ENCODE measurements around the gene UHRF1. TPM values are rescaled to one million over a fixed set of nuclear protein-coding genes. Genes with fewer than 3 reads are reported as not detected.

The UHRF1 gene
- 100 to 1,000 TPM; 118 to 119 TPM for total RNA-seq

GRCh38 chr19:4909156-4909896, at the start of gene UHRF1:
Gene UHRF1, plus strand, starts transcription at chr19:4909501. Its CDS starts 1,385 bp downstream, at chr19:4910886.
- H3K4me1 Mint-ChIP-seq (ENCODE audit: low read depth): peaks cover 43% of the 10 kb centered on the region
- peak within 1 kb of the TSS; percentile 71 for H3K27ac Mint-ChIP-seq
- H3K27me3 Mint-ChIP-seq: no peaks in the 10 kb centered on the region
- peak within 1 kb of the TSS; percentile 89 for H3K4me3 Mint-ChIP-seq
- CTCF ChIA-PET: no interaction called here
- peak; percentile 81 for DNase-seq
- intact Hi-C loops (cut with micrococcal nuclease): no loop called here
- peaks cover 39% of the 10 kb centered on the region for H3K36me3 Mint-ChIP-seq
- no peaks in the 10 kb centered on the region for H3K9me3 Mint-ChIP-seq
- POLR2A ChIA-PET: no interaction called here

- Mint-ChIP-seq H3K9me3 (no peaks in the 10 kb centered on the region), H3K4me1 (ENCODE audit: low read depth) (peaks cover 2% of the 10 kb centered on the region), H3K27me3 (no peaks in the 10 kb centered on the region), H3K36me3 (no peaks in the 10 kb centered on the region), H3K27ac (no peak overlapping the region), H3K4me3 (no peak overlapping the region)
- POLR2A ChIA-PET: interaction anchor here (1.3 kb wide), 1 partner anchor 9 kb away, joined by 6 read pairs; no protein-coding TSS in a partner anchor
- CTCF ChIA-PET: interaction anchor here (0.6 to 1.6 kb wide), 4 partner anchors 12 to 171 kb away, joined by 3 to 7 read pairs (median 4); no protein-coding TSS in a partner anchor
- intact Hi-C loops (cut with micrococcal nuclease): no loop called here
- DNase-seq: no peak
These were observed 49.6 kb upstream of the UHRF1 start for GRCh38 chr19:4859697-4860096.

GRCh38 chr19:4861147-4861546, 48.2 kb upstream of the UHRF1 start:
- Mint-ChIP-seq H3K4me3 (no peak overlapping the region), H3K27me3 (no peaks in the 10 kb centered on the region), H3K27ac (no peak overlapping the region), H3K36me3 (no peaks in the 10 kb centered on the region), H3K9me3 (no peaks in the 10 kb centered on the region), H3K4me1 (ENCODE audit: low read depth) (peaks cover 2% of the 10 kb centered on the region)
- CTCF ChIA-PET: no interaction called here
- DNase-seq: no peak
- intact Hi-C loops (cut with micrococcal nuclease): no loop called here
- POLR2A ChIA-PET: interaction anchor here (0.6 to 0.8 kb wide), 2 partner anchors 8 to 600 kb away, joined by 3 read pairs; no protein-coding TSS in a partner anchor

GRCh38 chr19:4866595-4867424, 42.5 kb upstream of the UHRF1 start:
- Mint-ChIP-seq H3K4me1 (ENCODE audit: low read depth) (peaks cover 22% of the 10 kb centered on the region), H3K9me3 (no peaks in the 10 kb centered on the region), H3K36me3 (no peaks in the 10 kb centered on the region), H3K27ac (peak overlapping the region; percentile 69), H3K27me3 (peaks cover 2% of the 10 kb centered on the region), H3K4me3 (peak overlapping the region; percentile 79)
- DNase-seq: peak; percentile 59
- intact Hi-C loops (cut with micrococcal nuclease): loop anchor here (1.0 to 2.0 kb wide), 2 partner anchors 44 to 102 kb away; partner anchors contain the start of gene KDM4B
- CTCF ChIA-PET: interaction anchor here (0.6 to 9.7 kb wide), 9 partner anchors 15 to 272 kb away, joined by 3 to 102 read pairs (median 4); no protein-coding TSS in a partner anchor
- POLR2A ChIA-PET: interaction anchor here (0.7 to 1.7 kb wide), 2 partner anchors 45 to 81 kb away, joined by 3 to 7 read pairs; no protein-coding TSS in a partner anchor

- Mint-ChIP-seq H3K4me3 (peak within 1 kb of the TSS; percentile 79), H3K27ac (peak within 1 kb of the TSS; percentile 69), H3K4me1 (ENCODE audit: low read depth) (peaks cover 22% of the 10 kb centered on the region), H3K36me3 (no peaks in the 10 kb centered on the region), H3K27me3 (peaks cover 2% of the 10 kb centered on the region), H3K9me3 (no peaks in the 10 kb centered on the region)
- CTCF ChIA-PET: interaction anchor here (0.9 to 9.7 kb wide), 8 partner anchors 16 to 271 kb away, joined by 3 to 102 read pairs (median 8); no protein-coding TSS in a partner anchor
- intact Hi-C loops (cut with micrococcal nuclease): loop anchor here (1.0 to 2.0 kb wide), 2 partner anchors 44 to 101 kb away; partner anchors contain the start of gene KDM4B
- POLR2A ChIA-PET: interaction anchor here (0.7 to 1.7 kb wide), 3 partner anchors 8 to 80 kb away, joined by 3 to 7 read pairs (median 6); no protein-coding TSS in a partner anchor
- DNase-seq: peak; percentile 97
These were observed 41.6 kb upstream of the UHRF1 start, which contains the start of gene PLIN3 for GRCh38 chr19:4867534-4868285. Gene PLIN3, minus strand, starts transcription at chr19:4867667. Its CDS starts 6,273 bp downstream, at chr19:4861394.

GRCh38 chr19:4868286-4868834, 40.9 kb upstream of the UHRF1 start:
- Mint-ChIP-seq H3K4me3 (peak overlapping the region; percentile 79), H3K4me1 (ENCODE audit: low read depth) (peaks cover 22% of the 10 kb centered on the region), H3K27ac (peak overlapping the region; percentile 49), H3K36me3 (no peaks in the 10 kb centered on the region), H3K27me3 (peaks cover 2% of the 10 kb centered on the region), H3K9me3 (no peaks in the 10 kb centered on the region)
- intact Hi-C loops (cut with micrococcal nuclease): no loop called here
- POLR2A ChIA-PET: interaction anchor here (1.7 kb wide), 2 partner anchors 9 to 43 kb away, joined by 6 to 7 read pairs; no protein-coding TSS in a partner anchor
- DNase-seq: no peak
- CTCF ChIA-PET: interaction anchor here (0.8 to 9.7 kb wide), 6 partner anchors 14 to 163 kb away, joined by 3 to 102 read pairs (median 9); no protein-coding TSS in a partner anchor

- peak; percentile 64 for DNase-seq
- Mint-ChIP-seq H3K36me3 (no peaks in the 10 kb centered on the region), H3K4me1 (ENCODE audit: low read depth) (peaks cover 20% of the 10 kb centered on the region), H3K27ac (no peak overlapping the region), H3K4me3 (no peak overlapping the region), H3K9me3 (no peaks in the 10 kb centered on the region), H3K27me3 (peaks cover 2% of the 10 kb centered on the region)
- ChIA-PET POLR2A (interaction anchor here (0.7 kb wide), 1 partner anchor 41 kb away, joined by 4 read pairs; no protein-coding TSS in a partner anchor), CTCF (interaction anchor here (0.8 to 9.7 kb wide), 7 partner anchors 19 to 161 kb away, joined by 3 to 102 read pairs (median 11); no protein-coding TSS in a partner anchor)
- intact Hi-C loops (cut with micrococcal nuclease): no loop called here
These were observed 39.1 kb upstream of the UHRF1 start for GRCh38 chr19:4870025-4870700.

- Mint-ChIP-seq H3K36me3 (no peaks in the 10 kb centered on the region), H3K4me3 (no peak overlapping the region), H3K27me3 (peaks cover 2% of the 10 kb centered on the region), H3K9me3 (no peaks in the 10 kb centered on the region), H3K4me1 (ENCODE audit: low read depth) (peaks cover 15% of the 10 kb centered on the region), H3K27ac (no peak overlapping the region)
- intact Hi-C loops (cut with micrococcal nuclease): loop anchor here (1.0 kb wide), 2 partner anchors 40 to 160 kb away; no protein-coding TSS in a partner anchor
- ChIA-PET CTCF (interaction anchor here (0.6 to 9.7 kb wide), 8 partner anchors 10 to 167 kb away, joined by 3 to 102 read pairs (median 3); partner anchors contain the start of gene KDM4B), POLR2A (no interaction called here)
- no peak for DNase-seq
These were observed 37.6 kb upstream of the UHRF1 start for GRCh38 chr19:4871711-4872110.

GRCh38 chr19:4873930-4874329, 35.4 kb upstream of the UHRF1 start:
- no peak overlapping the region for H3K27ac Mint-ChIP-seq
- no peak for DNase-seq
- no peaks in the 10 kb centered on the region for H3K9me3 Mint-ChIP-seq
- peaks cover 2% of the 10 kb centered on the region for H3K27me3 Mint-ChIP-seq
- no peak overlapping the region for H3K4me3 Mint-ChIP-seq
- CTCF ChIA-PET: interaction anchor here (0.6 to 9.7 kb wide), 8 partner anchors 10 to 157 kb away, joined by 3 to 102 read pairs (median 6); no protein-coding TSS in a partner anchor
- intact Hi-C loops (cut with micrococcal nuclease): no loop called here
- POLR2A ChIA-PET: no interaction called here
- peaks cover 8% of the 10 kb centered on the region for H3K4me1 Mint-ChIP-seq (ENCODE audit: low read depth)
- no peaks in the 10 kb centered on the region for H3K36me3 Mint-ChIP-seq

GRCh38 chr19:4877753-4878490, 31.4 kb upstream of the UHRF1 start:
- no peak overlapping the region for H3K27ac Mint-ChIP-seq

More at GRCh38 chr19:4877753-4878490, 31.4 kb upstream of the UHRF1 start:
- no peak for DNase-seq
- H3K36me3 Mint-ChIP-seq: no peaks in the 10 kb centered on the region
- CTCF ChIA-PET: interaction anchor here (0.6 to 0.9 kb wide), 3 partner anchors 36 to 152 kb away, joined by 3 to 4 read pairs (median 4); no protein-coding TSS in a partner anchor
- no peaks in the 10 kb centered on the region for H3K27me3 Mint-ChIP-seq
- no peaks in the 10 kb centered on the region for H3K9me3 Mint-ChIP-seq
- no peaks in the 10 kb centered on the region for H3K4me1 Mint-ChIP-seq (ENCODE audit: low read depth)
- no peak overlapping the region for H3K4me3 Mint-ChIP-seq
- intact Hi-C loops (cut with micrococcal nuclease): no loop called here
- POLR2A ChIA-PET: no interaction called here

Measured in activated CD4-positive, alpha-beta memory T cell treated with anti-CD3 and anti-CD28 coated beads for 36 hours (primary cell).